DLD1 (cell line): ENCODE data around the gene MICAL1.

Source experiments
- in situ Hi-C: cut with HindIII; loops from 2 replicates; pipeline ENCODE4 v1.10.0; 2017; ENCODE audit warnings: low sequenced_read_pairs

Gene MICAL1

GRCh38 chr6:109455437-109456110, at the start of gene MICAL1:
TSS of gene MICAL1 (minus strand) at chr6:109455772. CDS start at chr6:109454196, 1,576 bp downstream.
- in situ Hi-C loops, result no loop called here

GRCh38 chr6:109503327-109504224, 48.0 kb upstream of the MICAL1 start:
- in situ Hi-C loops, result no loop called here

- in situ Hi-C loops, result no loop called here
Measured at GRCh38 chr6:109498936-109499335, 43.4 kb upstream of the MICAL1 start.

GRCh38 chr6:109498052-109498451, 42.5 kb upstream of the MICAL1 start:
- in situ Hi-C loops, result no loop called here

GRCh38 chr6:109496036-109496772, 40.6 kb upstream of the MICAL1 start:
- in situ Hi-C loops, result no loop called here

- in situ Hi-C loops, result no loop called here
Measured at GRCh38 chr6:109493865-109494264, 38.3 kb upstream of the MICAL1 start.

GRCh38 chr6:109491207-109491938, 35.8 kb upstream of the MICAL1 start:
- in situ Hi-C loops, result no loop called here

GRCh38 chr6:109490713-109491112, 35.1 kb upstream of the MICAL1 start:
- in situ Hi-C loops, result no loop called here

GRCh38 chr6:109488001-109488400, 32.4 kb upstream of the MICAL1 start:
- in situ Hi-C loops, result no loop called here

- in situ Hi-C loops, result no loop called here
Measured at GRCh38 chr6:109486068-109486467, 30.5 kb upstream of the MICAL1 start.

GRCh38 chr6:109485266-109485935, 29.8 kb upstream of the MICAL1 start:
- in situ Hi-C loops, result no loop called here

- in situ Hi-C loops, result no loop called here
Measured at GRCh38 chr6:109484122-109484521, 28.6 kb upstream of the MICAL1 start.

- in situ Hi-C loops, result no loop called here
Measured at GRCh38 chr6:109483735-109484057, 28.1 kb upstream of the MICAL1 start.

- in situ Hi-C loops, result no loop called here
Measured at GRCh38 chr6:109482905-109483734, 27.5 kb upstream of the MICAL1 start, which contains the start of gene ZBTB24. TSS of gene ZBTB24 (minus strand) at chr6:109483219. CDS start at chr6:109482026, 1,193 bp downstream.

- in situ Hi-C loops, result no loop called here
Measured at GRCh38 chr6:109480993-109481480, 25.5 kb upstream of the MICAL1 start.

GRCh38 chr6:109478841-109479624, 23.5 kb upstream of the MICAL1 start:
- in situ Hi-C loops, result no loop called here

- in situ Hi-C loops, result no loop called here
Measured at GRCh38 chr6:109478222-109478805, 22.7 kb upstream of the MICAL1 start.

- in situ Hi-C loops, result no loop called here
Measured at GRCh38 chr6:109477725-109478124, 22.2 kb upstream of the MICAL1 start.
